GM21825 (cell line): ENCODE data around the gene KLHL1.

Source experiments
- ATAC-seq: cut with Tn5 transposase; IDR thresholded peaks from one replicate; pipeline ENCODE4 v1.9.1; 2021; ENCODE audit warnings: mild to moderate bottlenecking, moderate library complexity; ENCODE audit not compliant: unreplicated experiment

The KLHL1 gene

DNA sequence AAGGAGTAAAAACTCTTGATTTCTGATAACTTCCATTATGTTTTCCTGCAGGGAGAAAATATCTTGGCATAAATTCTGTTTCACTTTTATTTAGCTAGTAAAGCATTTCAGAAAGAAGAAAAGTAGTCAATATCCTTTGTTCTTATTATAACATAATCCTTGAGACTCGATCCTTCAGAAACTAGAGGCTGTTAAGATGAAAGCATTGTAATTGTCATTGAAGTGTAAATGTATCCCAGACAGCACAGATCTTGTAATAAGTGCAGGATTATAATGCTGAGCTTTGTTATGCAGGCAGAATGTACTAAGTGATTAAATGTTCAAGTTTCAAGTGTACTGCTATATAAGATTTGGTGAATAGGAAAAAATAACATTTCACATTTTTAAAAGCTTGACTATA, 225.8 kb downstream of the KLHL1 start:
- no peak for ATAC-seq

- no peak for ATAC-seq
Observed at GRCh38 chr13:69879936-69880335, 228.3 kb downstream of the KLHL1 start.

DNA sequence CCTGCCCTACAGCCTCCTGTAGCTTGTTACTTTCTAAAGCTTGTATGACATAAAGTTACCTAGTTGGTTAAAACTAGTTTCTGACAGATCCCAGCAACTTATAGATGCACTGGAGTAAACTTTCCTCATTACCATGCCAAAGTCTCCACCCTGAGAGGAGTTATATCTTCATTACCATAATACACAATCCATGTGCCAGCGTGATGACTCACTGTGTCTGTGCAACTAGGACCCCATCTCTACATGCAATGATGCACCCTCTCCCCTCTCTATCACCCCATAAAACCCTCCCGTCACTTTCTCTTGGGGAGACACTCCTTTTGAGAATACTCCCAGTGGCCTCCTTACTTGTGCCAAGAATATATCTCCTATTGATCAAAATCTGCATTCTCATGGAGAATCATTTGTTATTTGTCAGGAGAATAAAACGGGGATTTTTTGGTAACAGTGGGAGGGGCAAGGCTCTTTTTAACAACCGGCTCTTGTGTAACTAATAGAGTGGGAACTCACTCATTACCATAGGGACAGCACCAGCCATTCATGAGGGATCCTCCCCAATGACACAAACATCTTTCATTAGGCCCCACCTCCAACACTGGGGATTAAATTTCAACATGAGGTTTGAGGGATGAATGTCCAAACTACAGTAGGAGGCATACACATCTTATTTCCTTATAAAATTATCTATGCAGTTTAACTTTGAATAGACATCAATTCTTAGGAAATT, 235.8 kb downstream of the KLHL1 start:
- no peak for ATAC-seq

GRCh38 chr13:69866555-69866954, 241.7 kb downstream of the KLHL1 start:
- no peak for ATAC-seq

DNA sequence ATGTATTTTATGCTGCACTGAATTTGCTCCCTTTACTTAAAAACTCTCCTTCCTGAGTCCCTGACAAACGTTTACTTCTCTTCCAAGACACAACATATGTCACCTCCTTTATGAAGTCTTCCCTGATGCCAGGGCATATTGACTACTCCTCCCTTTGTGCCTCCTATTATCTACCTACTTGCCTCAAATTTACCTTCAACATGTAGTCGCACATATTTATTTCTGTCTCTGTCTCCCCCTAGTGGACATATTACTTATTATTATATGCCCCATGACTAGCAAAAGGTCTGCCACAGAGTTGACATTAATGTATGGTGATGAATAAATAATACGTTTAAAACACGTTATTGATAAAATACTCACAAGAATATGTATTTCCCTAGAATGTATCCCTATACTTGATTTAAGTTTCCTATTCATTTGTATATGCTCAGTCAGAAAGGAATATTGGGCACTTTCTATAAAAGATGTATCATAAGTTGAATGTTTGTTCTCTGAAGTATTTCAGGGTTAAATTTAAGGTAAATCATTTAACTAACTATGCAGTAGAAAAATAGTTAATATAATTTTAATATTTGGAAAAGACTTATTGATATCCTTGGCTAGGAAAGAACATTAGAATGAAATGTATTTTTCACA, 250.9 kb downstream of the KLHL1 start:
- ATAC-seq = peak; percentile 87

DNA sequence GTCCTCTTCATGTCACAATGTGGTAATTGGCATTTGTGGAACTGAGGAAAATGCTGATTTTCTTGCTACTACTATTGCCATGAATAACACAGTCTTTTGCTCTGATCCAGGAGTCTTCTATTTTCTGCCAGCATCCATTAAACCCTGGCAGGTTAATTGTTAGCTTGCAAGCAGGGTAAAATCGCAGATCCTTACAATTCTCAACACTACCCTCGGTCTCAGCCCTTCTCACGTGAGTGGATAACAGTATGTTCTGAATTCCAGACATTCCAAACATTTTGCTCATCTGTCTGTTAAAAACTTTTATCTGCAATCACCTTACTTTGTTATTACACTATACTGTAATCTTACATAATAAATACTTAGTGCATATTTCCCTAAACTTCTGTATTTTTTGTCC, 251.9 kb downstream of the KLHL1 start:
- ATAC-seq = no peak

DNA sequence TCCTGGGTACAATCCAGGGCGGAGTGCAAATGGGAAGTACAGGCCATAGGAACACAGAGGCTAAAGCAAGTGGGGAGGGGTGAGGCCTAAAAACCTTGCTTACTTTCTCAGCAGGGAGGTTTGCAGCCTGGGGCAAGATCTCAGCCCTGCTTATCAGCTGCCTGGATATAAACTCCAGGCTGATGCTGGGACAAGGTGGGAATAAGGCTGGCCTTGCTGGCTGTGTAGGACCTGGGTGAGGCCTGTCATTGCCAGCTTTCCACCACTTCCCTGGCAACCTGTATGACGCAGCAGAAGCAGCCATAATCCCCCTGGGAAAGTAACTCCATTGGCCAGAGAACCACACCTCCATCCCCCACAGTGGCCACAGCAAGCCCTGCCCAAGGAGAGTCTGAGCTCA, 279.7 kb downstream of the KLHL1 start:
- no peak for ATAC-seq

- ATAC-seq = no peak
Observed at GRCh38 chr13:69820180-69820579, 288.1 kb downstream of the KLHL1 start.

GRCh38 chr13:69817333-69817869, 290.9 kb downstream of the KLHL1 start:
- ATAC-seq = no peak

DNA sequence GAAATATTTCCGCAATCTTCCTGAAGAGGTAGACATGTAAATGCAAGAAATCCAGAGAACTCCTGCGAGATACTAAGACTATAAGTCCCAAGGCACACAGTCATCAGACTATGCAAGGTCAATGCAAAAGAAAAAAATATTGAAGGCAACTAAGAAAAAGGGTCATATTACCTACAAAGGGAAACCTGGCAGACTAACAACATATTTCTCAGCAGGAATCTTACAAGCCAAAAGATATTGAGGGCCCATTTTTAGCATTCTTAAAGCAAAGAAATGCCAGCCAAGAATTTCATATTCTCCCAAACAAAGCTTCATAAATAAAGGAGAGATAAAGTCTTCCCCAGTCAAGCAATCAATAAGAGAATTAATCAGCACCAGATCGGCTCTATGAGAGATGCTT, 299.1 kb downstream of the KLHL1 start:
- ATAC-seq = no peak

- no peak for ATAC-seq
Observed at GRCh38 chr13:69796256-69796655, 312.0 kb downstream of the KLHL1 start.

DNA sequence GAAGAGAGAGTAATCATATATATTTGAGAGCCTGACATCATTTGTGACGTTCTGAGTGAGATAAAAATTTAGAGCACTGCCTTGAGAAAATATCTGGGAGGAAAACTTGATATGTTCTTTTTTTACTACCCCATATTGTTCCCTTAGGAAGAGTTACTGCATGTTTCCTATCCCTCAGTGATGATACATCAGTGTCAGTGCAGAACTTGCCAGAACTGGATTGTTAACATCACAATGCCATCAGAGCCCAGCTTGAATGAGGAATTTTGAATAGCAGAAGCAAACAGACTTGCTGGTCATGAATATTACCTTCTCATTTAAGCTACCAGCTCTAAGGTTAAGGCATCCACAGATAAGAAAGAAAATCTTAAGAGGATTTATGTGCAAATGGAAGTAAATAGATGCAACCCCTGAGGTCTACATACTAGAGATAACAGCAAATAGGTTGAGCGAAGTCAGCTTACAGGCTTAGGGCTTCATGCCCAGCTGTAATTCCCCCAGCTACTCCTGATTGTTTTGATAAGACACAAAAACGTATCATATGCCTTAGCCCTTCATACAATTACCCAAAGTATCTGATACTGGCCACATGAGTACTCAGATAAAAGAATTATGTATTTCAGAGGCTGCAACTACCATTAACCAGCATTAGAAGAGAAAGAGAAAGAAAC, 314.3 kb downstream of the KLHL1 start:
- ATAC-seq = no peak

GRCh38 chr13:69776937-69777336, 331.3 kb downstream of the KLHL1 start:
- ATAC-seq = no peak

- ATAC-seq = no peak
Observed at GRCh38 chr13:69769608-69770007, 338.6 kb downstream of the KLHL1 start.

DNA sequence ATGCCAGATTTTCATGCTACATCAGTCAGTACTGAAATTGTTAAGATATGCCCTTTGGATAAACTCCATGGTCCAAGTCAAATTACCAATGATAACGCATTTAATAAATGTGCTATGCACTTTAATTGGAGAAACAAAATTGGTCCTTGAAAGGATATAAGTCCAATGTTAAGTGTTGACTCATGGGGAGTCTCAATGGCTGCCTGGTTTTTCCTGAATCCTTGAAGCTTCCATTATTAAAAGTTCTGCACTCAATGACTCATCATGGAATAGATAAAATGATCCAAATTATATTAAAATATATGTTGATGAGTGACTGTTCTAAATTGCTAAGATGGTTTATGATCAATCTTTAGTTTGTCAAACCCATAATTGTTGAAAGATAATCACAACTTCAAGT, 346.7 kb downstream of the KLHL1 start:
- ATAC-seq = no peak

- ATAC-seq = no peak
Observed at GRCh38 chr13:69755101-69755500, 353.2 kb downstream of the KLHL1 start.

- ATAC-seq = no peak
Observed at GRCh38 chr13:69751259-69751658, 357.0 kb downstream of the KLHL1 start.

DNA sequence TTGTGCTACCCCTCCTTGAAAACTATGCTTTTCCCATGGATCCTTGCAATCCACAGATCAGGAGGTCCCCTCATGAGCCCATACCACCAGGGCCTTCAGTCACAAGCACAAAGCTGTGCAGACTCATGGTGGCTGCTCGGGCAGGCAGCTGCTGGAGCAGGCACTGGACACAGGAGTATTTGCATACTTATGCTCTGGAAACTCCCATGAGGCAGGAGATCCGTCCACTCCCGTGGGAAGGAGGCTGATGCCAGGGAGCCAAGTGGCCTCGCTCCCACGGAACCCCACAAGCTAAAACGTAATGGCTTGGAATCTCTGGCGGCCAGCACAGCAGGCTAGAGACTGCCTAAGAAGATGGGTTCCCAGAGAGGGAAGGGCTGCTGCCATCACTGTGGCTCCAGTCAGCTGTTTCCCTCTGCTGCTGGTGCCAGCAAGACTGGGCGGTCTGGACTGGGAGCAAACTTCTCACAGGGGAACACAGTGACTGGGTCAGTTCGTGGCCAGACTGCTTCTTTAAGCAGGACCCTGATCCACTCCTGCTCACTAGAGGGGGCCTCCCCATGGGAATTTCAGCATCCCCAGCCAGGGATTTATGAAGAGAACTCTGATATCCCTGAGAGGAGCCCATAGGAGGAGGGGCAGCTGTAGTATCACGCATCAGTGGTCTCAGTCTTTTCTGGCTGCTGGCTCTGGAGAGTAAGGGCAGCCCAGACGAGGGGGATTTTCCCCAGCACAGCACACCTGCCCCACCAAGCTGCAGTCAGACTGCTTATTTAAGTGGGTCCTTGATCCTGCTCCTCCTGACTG, 370.9 kb downstream of the KLHL1 start:
- no peak for ATAC-seq

- no peak for ATAC-seq
Observed at GRCh38 chr13:69721631-69722030, 386.6 kb downstream of the KLHL1 start.

DNA sequence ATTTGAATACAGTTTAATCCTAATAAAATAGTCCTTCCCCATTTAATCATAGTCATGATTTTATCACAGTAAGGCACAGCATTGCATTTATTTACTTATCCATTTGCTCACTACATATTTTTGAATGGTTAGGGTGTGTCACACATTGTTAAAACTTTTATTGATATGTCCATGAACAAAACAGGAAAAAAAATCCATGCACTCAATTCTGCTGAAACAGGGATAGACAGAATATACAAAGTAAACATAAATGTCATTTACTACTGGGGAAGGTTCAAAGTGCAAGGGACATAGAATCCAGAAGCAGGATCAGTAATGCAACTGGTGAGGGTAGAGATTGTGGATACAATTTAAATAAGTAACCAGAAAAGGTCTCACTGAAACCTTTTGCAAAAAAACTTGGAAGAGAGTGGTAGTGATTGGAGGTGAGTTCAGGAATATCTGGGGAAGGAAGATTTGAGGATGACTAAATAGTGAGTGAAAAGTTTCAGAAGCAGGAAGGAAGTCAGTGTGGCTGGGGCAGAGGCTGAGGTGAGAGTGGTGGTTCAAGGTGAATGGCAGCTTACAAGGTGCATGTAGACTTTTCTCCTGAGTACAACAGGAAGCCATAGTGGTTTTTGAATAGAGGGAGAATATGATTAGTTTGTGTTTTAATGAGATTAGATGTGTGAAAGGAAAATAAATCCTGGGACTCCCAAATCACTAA, 387.8 kb downstream of the KLHL1 start:
- no peak for ATAC-seq
